Gastrocnemius medialis (tissue), 4 donors: Measurements from ENCODE around the gene ELOVL7.

Experiments
- CTCF ChIP-seq, 5 experiments: fragments of 450-650 bp in 3 of 5; fragments of 200-600 bp in 2 of 5; sonication (generic) in 2 of 5; IDR thresholded peaks in 4 of 5; conservative IDR thresholded peaks in 1 of 5; 1 replicate in 4 of 5; 2 replicates in 1 of 5; pipeline ENCODE4 v1.5.1; 2016 to 2019; ENCODE audit warnings: antibody characterized with exemption in 5 of 5, mild to moderate bottlenecking in 3 of 5, moderate library complexity in 3 of 5
- POLR2A ChIP-seq, 2 donors: fragments of 450-650 bp; IDR thresholded peaks; one replicate each; pipeline ENCODE4 v1.6.1; 2017; ENCODE audit warnings: antibody characterized with exemption in 2 of 2, mild to moderate bottlenecking in 2 of 2, moderate library complexity in 2 of 2

GRCh38 chr5:60805463-60805862 is 38.6 kb downstream of the ELOVL7 start:
- TF ChIP-seq CTCF (IDR thresholded peaks at IDR 0.05 in 4 of 5, conservative IDR thresholded peaks at IDR 0.05 in 1 of 5) (no peak), POLR2A (IDR thresholded peaks at IDR 0.05) (no peak)
